Astrocyte (in vitro differentiated cells and primary cell): ENCODE data around the gene ARHGEF2.

Source experiments
- EZH2 ChIP-seq: IDR thresholded peaks from 2 replicates; pipeline ENCODE4 v1.6.1; 2012; ENCODE audit warnings: mild to moderate bottlenecking, low read length, inconsistent platforms; ENCODE audit not compliant: insufficient read depth
- TF ChIP-seq, protein P1 (sequence below): IDR thresholded peaks from 2 replicates; pipeline ENCODE4 v1.5.1; 2011; ENCODE audit warnings: low read depth, mild to moderate bottlenecking, inconsistent platforms, low read length, moderate library complexity; ENCODE audit not compliant: insufficient read depth

GRCh38 chr1:156004843-156005584 is 26.7 kb upstream of the ARHGEF2 start:
- no peak for TF ChIP-seq EZH2
- TF ChIP-seq, protein P1, sequence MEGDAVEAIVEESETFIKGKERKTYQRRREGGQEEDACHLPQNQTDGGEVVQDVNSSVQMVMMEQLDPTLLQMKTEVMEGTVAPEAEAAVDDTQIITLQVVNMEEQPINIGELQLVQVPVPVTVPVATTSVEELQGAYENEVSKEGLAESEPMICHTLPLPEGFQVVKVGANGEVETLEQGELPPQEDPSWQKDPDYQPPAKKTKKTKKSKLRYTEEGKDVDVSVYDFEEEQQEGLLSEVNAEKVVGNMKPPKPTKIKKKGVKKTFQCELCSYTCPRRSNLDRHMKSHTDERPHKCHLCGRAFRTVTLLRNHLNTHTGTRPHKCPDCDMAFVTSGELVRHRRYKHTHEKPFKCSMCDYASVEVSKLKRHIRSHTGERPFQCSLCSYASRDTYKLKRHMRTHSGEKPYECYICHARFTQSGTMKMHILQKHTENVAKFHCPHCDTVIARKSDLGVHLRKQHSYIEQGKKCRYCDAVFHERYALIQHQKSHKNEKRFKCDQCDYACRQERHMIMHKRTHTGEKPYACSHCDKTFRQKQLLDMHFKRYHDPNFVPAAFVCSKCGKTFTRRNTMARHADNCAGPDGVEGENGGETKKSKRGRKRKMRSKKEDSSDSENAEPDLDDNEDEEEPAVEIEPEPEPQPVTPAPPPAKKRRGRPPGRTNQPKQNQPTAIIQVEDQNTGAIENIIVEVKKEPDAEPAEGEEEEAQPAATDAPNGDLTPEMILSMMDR: no peak
